SK-N-SH treated with all-trans-retinoic acid at 6 μM for 48 hours (cell line): Measurements from ENCODE around the gene LGI2.

ENCODE experiments used
- ATAC-seq: fragments of 200-7000 bp; cut with Tn5 transposase; 3 replicates; pipeline ENCODE4 v1.9.1; 2020; ENCODE audit warnings: mild to moderate bottlenecking, moderate library complexity
- ARNTL ChIP-seq: fragments of 450-650 bp; formaldehyde crosslinking; IDR thresholded peaks from 2 replicates; pipeline ENCODE4 v1.5.0; 2020; ENCODE audit warnings: low read depth, mild to moderate bottlenecking, moderate library complexity, borderline replicate concordance
- CSDC2 ChIP-seq: fragments of 250-450 bp; sonication (Bioruptor Pico); IDR thresholded peaks from 2 replicates; pipeline ENCODE4 v1.5.0; 2020; ENCODE audit warnings: mild to moderate bottlenecking, moderate library complexity
- ESRRG ChIP-seq: fragments of 250-450 bp; sonication (Bioruptor Pico); IDR thresholded peaks from 2 replicates; pipeline ENCODE4 v1.6.1; 2021; ENCODE audit warnings: mild to moderate bottlenecking
- GLIS3 ChIP-seq: fragments of 250-450 bp; sonication (Bioruptor Pico); IDR thresholded peaks from 2 replicates; pipeline ENCODE4 v1.5.0; 2020; ENCODE audit warnings: mild to moderate bottlenecking, moderate library complexity
- ISL1 ChIP-seq: fragments of 250-450 bp; sonication (Bioruptor Pico); IDR thresholded peaks from 2 replicates; pipeline ENCODE4 v2.1.2; 2022; ENCODE audit warnings: mild to moderate bottlenecking, moderate library complexity
- PPARA ChIP-seq: fragments of 250-450 bp; sonication (Bioruptor Pico); IDR thresholded peaks from 2 replicates; pipeline ENCODE4 v1.5.0; 2020; ENCODE audit warnings: mild to moderate bottlenecking, borderline replicate concordance
- RARB ChIP-seq: fragments of 250-450 bp; sonication (Bioruptor Pico); IDR thresholded peaks from 2 replicates; pipeline ENCODE4 v1.8.0; 2021; ENCODE audit warnings: mild to moderate bottlenecking, moderate library complexity
- SNAI2 ChIP-seq: fragments of 250-450 bp; sonication (Bioruptor Pico); IDR thresholded peaks from 2 replicates; pipeline ENCODE4 v1.5.0; 2020; ENCODE audit warnings: mild to moderate bottlenecking, moderate library complexity
- TCF4 ChIP-seq: fragments of 250-450 bp; sonication (Bioruptor Pico); IDR thresholded peaks from 2 replicates; pipeline ENCODE4 v1.8.0; 2021; ENCODE audit warnings: mild to moderate bottlenecking, moderate library complexity, borderline replicate concordance
- TOX ChIP-seq: fragments of 250-450 bp; sonication (Bioruptor Pico); IDR thresholded peaks from 2 replicates; pipeline ENCODE4 v1.8.0; 2021; ENCODE audit warnings: mild to moderate bottlenecking, moderate library complexity, borderline replicate concordance
- TSHZ2 ChIP-seq: fragments of 250-450 bp; sonication (Bioruptor Pico); IDR thresholded peaks from 2 replicates; pipeline ENCODE4 v1.5.0; 2020; ENCODE audit warnings: mild to moderate bottlenecking, moderate library complexity
- ZC3H10 ChIP-seq: fragments of 250-450 bp; sonication (Bioruptor Pico); IDR thresholded peaks from 2 replicates; pipeline ENCODE4 v1.5.1; 2021; ENCODE audit warnings: mild to moderate bottlenecking, moderate library complexity
- ZFP3 ChIP-seq: fragments of 250-450 bp; sonication (Bioruptor Pico); IDR thresholded peaks from 2 replicates; pipeline ENCODE4 v1.5.0; 2020; ENCODE audit warnings: mild to moderate bottlenecking, moderate library complexity
- ZFP30 ChIP-seq: fragments of 450-650 bp; formaldehyde crosslinking; IDR thresholded peaks from 2 replicates; pipeline ENCODE4 v1.5.0; 2022; ENCODE audit warnings: mild to moderate bottlenecking, moderate library complexity
- ZNF565 ChIP-seq: fragments of 450-650 bp; formaldehyde crosslinking; conservative IDR thresholded peaks from 2 replicates; pipeline ENCODE4 v1.5.0; 2020; ENCODE audit warnings: low read depth, mild to moderate bottlenecking, moderate library complexity
- ZNF70 ChIP-seq: fragments of 450-650 bp; formaldehyde crosslinking; IDR thresholded peaks from 2 replicates; pipeline ENCODE4 v1.5.0; 2020; ENCODE audit warnings: mild to moderate bottlenecking, moderate library complexity
- ZNF8 ChIP-seq: fragments of 450-650 bp; formaldehyde crosslinking; IDR thresholded peaks from 2 replicates; pipeline ENCODE4 v1.5.0; 2020; ENCODE audit warnings: mild to moderate bottlenecking, moderate library complexity
- TF ChIP-seq, protein P1 (sequence below): fragments of 250-450 bp; sonication (Bioruptor Pico); IDR thresholded peaks from 2 replicates; pipeline ENCODE4 v1.8.0; 2020; ENCODE audit warnings: mild to moderate bottlenecking, moderate library complexity, borderline replicate concordance
- TF ChIP-seq, protein P2 (sequence below): fragments of 250-450 bp; sonication (Bioruptor Pico); IDR thresholded peaks from 2 replicates; pipeline ENCODE4 v1.5.1; 2020; ENCODE audit warnings: low read depth, mild to moderate bottlenecking, moderate library complexity
- TF ChIP-seq, protein P3 (sequence below): fragments of 250-450 bp; sonication (Bioruptor Pico); IDR thresholded peaks from 2 replicates; pipeline ENCODE4 v1.8.0; 2021; ENCODE audit warnings: low read depth, mild to moderate bottlenecking, moderate library complexity, borderline replicate concordance
- TF ChIP-seq, protein P4 (sequence below): fragments of 250-450 bp; sonication (Bioruptor Pico); IDR thresholded peaks from 2 replicates; pipeline ENCODE4 v1.5.1; 2021; ENCODE audit warnings: mild to moderate bottlenecking, moderate library complexity

LGI2 gene

GRCh38 chr4:25022766-25023165 lies 8.0 kb downstream of the LGI2 start:
- TF ChIP-seq, protein P1, sequence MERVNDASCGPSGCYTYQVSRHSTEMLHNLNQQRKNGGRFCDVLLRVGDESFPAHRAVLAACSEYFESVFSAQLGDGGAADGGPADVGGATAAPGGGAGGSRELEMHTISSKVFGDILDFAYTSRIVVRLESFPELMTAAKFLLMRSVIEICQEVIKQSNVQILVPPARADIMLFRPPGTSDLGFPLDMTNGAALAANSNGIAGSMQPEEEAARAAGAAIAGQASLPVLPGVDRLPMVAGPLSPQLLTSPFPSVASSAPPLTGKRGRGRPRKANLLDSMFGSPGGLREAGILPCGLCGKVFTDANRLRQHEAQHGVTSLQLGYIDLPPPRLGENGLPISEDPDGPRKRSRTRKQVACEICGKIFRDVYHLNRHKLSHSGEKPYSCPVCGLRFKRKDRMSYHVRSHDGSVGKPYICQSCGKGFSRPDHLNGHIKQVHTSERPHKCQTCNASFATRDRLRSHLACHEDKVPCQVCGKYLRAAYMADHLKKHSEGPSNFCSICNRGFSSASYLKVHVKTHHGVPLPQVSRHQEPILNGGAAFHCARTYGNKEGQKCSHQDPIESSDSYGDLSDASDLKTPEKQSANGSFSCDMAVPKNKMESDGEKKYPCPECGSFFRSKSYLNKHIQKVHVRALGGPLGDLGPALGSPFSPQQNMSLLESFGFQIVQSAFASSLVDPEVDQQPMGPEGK (CRISPR knock-in tag): no peak
- TF ChIP-seq TOX (CRISPR knock-in tag): no peak
- no peak for TF ChIP-seq ESRRG (CRISPR knock-in tag)
- ATAC-seq: no peak

DNA sequence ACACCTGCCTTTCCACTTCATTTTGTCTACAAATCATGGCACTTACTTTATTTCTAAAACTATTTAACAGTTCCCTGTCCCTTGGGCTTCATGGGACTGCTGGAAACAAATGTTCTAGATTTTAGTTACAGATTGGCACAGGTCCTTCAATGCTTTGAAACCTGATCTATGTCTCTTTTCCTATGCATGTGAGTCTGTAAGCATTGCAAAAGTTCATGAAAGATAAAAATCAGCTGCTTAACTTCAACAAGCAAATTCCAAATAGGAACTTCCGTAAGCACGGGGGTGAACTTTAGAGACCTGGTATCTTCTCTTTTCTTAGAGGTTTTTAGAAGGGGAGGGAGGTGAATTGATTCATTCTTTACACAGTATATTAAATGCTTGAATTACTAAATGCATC lies 9.5 kb downstream of the LGI2 start:
- TF ChIP-seq ISL1 (CRISPR knock-in tag) (no peak), ZFP30 (CRISPR knock-in tag) (no peak), ZNF565 (no peak), ESRRG (CRISPR knock-in tag) (no peak), TOX (CRISPR knock-in tag) (no peak), ZNF8 (no peak), TCF4 (no peak), GLIS3 (CRISPR knock-in tag) (no peak), RARB (CRISPR knock-in tag) (no peak), ZFP3 (CRISPR knock-in tag) (no peak), ZC3H10 (no peak)
- TF ChIP-seq, protein P2, sequence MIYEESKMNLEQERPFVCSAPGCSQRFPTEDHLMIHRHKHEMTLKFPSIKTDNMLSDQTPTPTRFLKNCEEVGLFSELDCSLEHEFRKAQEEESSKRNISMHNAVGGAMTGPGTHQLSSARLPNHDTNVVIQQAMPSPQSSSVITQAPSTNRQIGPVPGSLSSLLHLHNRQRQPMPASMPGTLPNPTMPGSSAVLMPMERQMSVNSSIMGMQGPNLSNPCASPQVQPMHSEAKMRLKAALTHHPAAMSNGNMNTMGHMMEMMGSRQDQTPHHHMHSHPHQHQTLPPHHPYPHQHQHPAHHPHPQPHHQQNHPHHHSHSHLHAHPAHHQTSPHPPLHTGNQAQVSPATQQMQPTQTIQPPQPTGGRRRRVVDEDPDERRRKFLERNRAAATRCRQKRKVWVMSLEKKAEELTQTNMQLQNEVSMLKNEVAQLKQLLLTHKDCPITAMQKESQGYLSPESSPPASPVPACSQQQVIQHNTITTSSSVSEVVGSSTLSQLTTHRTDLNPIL (CRISPR knock-in tag): no peak
- TF ChIP-seq, protein P1 (CRISPR knock-in tag): no peak
- ATAC-seq: no peak

DNA sequence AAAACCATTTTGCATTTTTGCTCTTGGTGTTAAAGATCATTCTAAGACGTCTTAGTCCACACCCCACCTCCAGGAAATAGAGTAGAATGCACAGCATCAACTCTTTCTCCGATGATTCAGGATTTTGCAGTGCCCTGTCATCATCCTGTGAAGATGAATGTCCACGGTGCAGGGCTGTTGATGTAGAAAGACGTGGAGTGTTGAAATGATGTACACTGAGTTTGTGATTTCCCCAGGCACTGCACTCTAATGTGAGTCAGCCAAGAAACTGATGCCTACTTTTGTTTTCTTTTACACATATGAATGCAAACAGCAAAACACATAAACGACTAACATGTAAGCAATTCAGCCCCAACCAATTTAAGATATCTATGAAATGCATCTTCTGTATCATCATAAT lies 10.5 kb downstream of the LGI2 start:
- TF ChIP-seq, protein P3, sequence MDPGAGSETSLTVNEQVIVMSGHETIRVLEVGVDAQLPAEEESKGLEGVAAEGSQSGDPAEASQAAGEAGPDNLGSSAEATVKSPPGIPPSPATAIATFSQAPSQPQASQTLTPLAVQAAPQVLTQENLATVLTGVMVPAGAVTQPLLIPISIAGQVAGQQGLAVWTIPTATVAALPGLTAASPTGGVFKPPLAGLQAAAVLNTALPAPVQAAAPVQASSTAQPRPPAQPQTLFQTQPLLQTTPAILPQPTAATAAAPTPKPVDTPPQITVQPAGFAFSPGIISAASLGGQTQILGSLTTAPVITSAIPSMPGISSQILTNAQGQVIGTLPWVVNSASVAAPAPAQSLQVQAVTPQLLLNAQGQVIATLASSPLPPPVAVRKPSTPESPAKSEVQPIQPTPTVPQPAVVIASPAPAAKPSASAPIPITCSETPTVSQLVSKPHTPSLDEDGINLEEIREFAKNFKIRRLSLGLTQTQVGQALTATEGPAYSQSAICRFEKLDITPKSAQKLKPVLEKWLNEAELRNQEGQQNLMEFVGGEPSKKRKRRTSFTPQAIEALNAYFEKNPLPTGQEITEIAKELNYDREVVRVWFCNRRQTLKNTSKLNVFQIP: no peak
- TF ChIP-seq ZNF70 (CRISPR knock-in tag) (no peak), ZC3H10 (no peak), CSDC2 (no peak), PPARA (CRISPR knock-in tag) (no peak)
- TF ChIP-seq, protein P4, sequence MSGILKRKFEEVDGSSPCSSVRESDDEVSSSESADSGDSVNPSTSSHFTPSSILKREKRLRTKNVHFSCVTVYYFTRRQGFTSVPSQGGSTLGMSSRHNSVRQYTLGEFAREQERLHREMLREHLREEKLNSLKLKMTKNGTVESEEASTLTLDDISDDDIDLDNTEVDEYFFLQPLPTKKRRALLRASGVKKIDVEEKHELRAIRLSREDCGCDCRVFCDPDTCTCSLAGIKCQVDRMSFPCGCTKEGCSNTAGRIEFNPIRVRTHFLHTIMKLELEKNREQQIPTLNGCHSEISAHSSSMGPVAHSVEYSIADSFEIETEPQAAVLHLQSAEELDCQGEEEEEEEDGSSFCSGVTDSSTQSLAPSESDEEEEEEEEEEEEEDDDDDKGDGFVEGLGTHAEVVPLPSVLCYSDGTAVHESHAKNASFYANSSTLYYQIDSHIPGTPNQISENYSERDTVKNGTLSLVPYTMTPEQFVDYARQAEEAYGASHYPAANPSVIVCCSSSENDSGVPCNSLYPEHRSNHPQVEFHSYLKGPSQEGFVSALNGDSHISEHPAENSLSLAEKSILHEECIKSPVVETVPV (CRISPR knock-in tag): no peak
- ATAC-seq: no peak

- no peak for ATAC-seq
These were observed 11.2 kb downstream of the LGI2 start for GRCh38 chr4:25019501-25019900.

More at GRCh38 chr4:25019501-25019900, 11.2 kb downstream of the LGI2 start:
- TF ChIP-seq TCF4 (no peak), TOX (CRISPR knock-in tag) (no peak), ESRRG (CRISPR knock-in tag) (no peak), TSHZ2 (CRISPR knock-in tag) (no peak), SNAI2 (CRISPR knock-in tag) (no peak), CSDC2 (no peak), GLIS3 (CRISPR knock-in tag) (no peak), RARB (CRISPR knock-in tag) (no peak), ISL1 (CRISPR knock-in tag) (no peak), ARNTL (CRISPR knock-in tag) (no peak)
- TF ChIP-seq, protein P4 (CRISPR knock-in tag): no peak
- TF ChIP-seq, protein P3: no peak
